PFSK-1 (cell line): ENCODE data around the gene GOLGA6L10.

Experiments used
- POLR2AphosphoS5 ChIP-seq: IDR thresholded peaks from 2 replicates; pipeline ENCODE4 v1.6.1; 2012; ENCODE audit warnings: low read depth, mild to moderate bottlenecking, control low read depth, low read length, moderate library complexity
- REST ChIP-seq, 2 experiments: IDR thresholded peaks; 2 replicates each; pipeline versions ENCODE4 v1.6.1 to v1.8.0; 2011 to 2012; ENCODE audit warnings: low read depth in 2 of 2, low read length in 2 of 2, control low read depth in 1 of 2, inconsistent platforms in 1 of 2, mild to moderate bottlenecking in 1 of 2, moderate library complexity in 1 of 2; ENCODE audit not compliant: insufficient read depth in 1 of 2
- TAF1 ChIP-seq: IDR thresholded peaks from 2 replicates; pipeline ENCODE4 v1.6.1; 2012; ENCODE audit warnings: low read length, control low read depth, borderline replicate concordance; ENCODE audit not compliant: insufficient read depth

GRCh38 chr15:82298520-82298919, 50.8 kb downstream of the GOLGA6L10 start:
- TF ChIP-seq POLR2AphosphoS5 (no peak), TAF1 (no peak), REST (IDR thresholded peaks at IDR 0.05; ENCODE audit: insufficient read depth in 1 of 2, low read depth in 2 of 2, low read length in 2 of 2) (no peak)
